Measurements from ENCODE around the gene GPR156.

- TF ChIP-seq CTCF (IDR thresholded peaks at IDR 0.05; ENCODE audit: insufficient read depth, low read length) (no peak), GABPA (IDR thresholded peaks at IDR 0.05; ENCODE audit: low read depth) (no peak), SPI1 (IDR thresholded peaks at IDR 0.05; ENCODE audit: borderline replicate concordance, low read depth) (no peak), POLR2AphosphoS5 (IDR thresholded peaks at IDR 0.05; ENCODE audit: low read depth) (no peak)
- TF ChIP-seq, protein P1, sequence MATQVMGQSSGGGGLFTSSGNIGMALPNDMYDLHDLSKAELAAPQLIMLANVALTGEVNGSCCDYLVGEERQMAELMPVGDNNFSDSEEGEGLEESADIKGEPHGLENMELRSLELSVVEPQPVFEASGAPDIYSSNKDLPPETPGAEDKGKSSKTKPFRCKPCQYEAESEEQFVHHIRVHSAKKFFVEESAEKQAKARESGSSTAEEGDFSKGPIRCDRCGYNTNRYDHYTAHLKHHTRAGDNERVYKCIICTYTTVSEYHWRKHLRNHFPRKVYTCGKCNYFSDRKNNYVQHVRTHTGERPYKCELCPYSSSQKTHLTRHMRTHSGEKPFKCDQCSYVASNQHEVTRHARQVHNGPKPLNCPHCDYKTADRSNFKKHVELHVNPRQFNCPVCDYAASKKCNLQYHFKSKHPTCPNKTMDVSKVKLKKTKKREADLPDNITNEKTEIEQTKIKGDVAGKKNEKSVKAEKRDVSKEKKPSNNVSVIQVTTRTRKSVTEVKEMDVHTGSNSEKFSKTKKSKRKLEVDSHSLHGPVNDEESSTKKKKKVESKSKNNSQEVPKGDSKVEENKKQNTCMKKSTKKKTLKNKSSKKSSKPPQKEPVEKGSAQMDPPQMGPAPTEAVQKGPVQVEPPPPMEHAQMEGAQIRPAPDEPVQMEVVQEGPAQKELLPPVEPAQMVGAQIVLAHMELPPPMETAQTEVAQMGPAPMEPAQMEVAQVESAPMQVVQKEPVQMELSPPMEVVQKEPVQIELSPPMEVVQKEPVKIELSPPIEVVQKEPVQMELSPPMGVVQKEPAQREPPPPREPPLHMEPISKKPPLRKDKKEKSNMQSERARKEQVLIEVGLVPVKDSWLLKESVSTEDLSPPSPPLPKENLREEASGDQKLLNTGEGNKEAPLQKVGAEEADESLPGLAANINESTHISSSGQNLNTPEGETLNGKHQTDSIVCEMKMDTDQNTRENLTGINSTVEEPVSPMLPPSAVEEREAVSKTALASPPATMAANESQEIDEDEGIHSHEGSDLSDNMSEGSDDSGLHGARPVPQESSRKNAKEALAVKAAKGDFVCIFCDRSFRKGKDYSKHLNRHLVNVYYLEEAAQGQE (IDR thresholded peaks at IDR 0.05; ENCODE audit: insufficient replicate concordance, low read depth) = no peak
Observed at GRCh38 chr3:120300971-120301370, 15.9 kb upstream of the GPR156 start.
